Measurements from ENCODE around the gene GIMAP5. TPM values are rescaled to one million over a fixed set of nuclear protein-coding genes. Genes with fewer than 3 reads are reported as not detected.
"Not testable (repeated sequence)": the region's sequence is repeated elsewhere in the genome, so short reads cannot be mapped to it uniquely, and the experiment has no call there.

Gene GIMAP5
- total RNA-seq, 2 experiments from 2014 or later, result 45.9 to 48.3 TPM

DNA sequence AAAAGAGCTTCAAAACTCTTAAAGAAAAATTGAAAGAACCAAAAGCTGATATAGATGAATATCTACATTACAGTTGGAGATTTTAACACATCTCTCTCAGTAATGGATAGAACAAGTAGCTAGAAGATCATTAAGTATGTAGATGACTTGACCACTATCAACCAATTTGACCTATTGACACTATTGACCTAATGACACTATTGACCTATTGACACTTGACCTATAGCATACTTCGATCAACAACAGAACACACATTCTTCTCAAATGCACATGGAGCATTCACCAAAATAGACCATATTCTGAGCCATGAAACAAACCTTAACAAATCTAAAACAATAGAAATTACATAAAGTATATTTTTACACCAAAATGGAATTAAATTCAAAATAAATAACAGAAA is 22.3 kb downstream of the GIMAP5 start:
- no peaks in the 10 kb centered on the region for H3K27me3 Mint-ChIP-seq
- intact Hi-C loops (cut with micrococcal nuclease), result loop anchor here (5.0 kb wide), 2 partner anchors 257 to 437 kb away; partner anchors contain the start of genes ACTR3C and LRRC61
- H3K27ac Mint-ChIP-seq, result no peak overlapping the region
- peaks cover 14% of the 10 kb centered on the region for H3K9me3 Mint-ChIP-seq
- CTCF ChIA-PET, result interaction anchor here (0.8 to 2.0 kb wide), 8 partner anchors 44 to 314 kb away, joined by 3 to 21 read pairs (median 4); partner anchors contain the start of genes GIMAP2 and GIMAP7
- H3K36me3 Mint-ChIP-seq, result peaks cover 6% of the 10 kb centered on the region
- no peak for DNase-seq
- POLR2A ChIA-PET, result no interaction called here
- H3K4me1 Mint-ChIP-seq (ENCODE audit: low read depth), result peaks cover 31% of the 10 kb centered on the region
- H3K4me3 Mint-ChIP-seq, result no peak overlapping the region

DNA sequence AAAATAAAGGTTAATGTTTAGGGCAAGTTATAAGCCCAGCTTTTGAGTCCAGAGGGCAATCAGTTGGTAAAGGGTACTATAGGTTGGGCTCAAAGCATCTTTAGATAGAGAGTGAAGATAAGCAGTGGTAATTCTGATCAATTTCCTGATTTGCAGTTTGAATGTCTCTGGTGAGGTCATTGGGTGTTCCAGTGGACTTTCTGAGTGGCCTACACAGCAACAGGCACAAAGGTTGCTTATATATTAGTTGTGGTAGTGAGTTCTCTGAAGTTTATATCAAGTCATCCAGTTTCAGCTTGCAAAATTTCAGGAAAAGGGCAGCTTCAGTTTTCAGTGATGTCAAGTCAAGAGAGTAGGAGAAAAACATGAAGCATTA is 29.1 kb downstream of the GIMAP5 start:
- CTCF ChIA-PET, result interaction anchor here (1.1 kb wide), 1 partner anchor 9 kb away, joined by 3 read pairs; no protein-coding TSS in a partner anchor
- DNase-seq, result no peak
- Mint-ChIP-seq H3K9me3 (peaks cover 8% of the 10 kb centered on the region), H3K27ac (no peak overlapping the region), H3K4me1 (ENCODE audit: low read depth) (no peaks in the 10 kb centered on the region), H3K36me3 (peaks cover 4% of the 10 kb centered on the region), H3K27me3 (no peaks in the 10 kb centered on the region), H3K4me3 (no peak overlapping the region)
- intact Hi-C loops (cut with micrococcal nuclease), result no loop called here
- POLR2A ChIA-PET, result no interaction called here

DNA sequence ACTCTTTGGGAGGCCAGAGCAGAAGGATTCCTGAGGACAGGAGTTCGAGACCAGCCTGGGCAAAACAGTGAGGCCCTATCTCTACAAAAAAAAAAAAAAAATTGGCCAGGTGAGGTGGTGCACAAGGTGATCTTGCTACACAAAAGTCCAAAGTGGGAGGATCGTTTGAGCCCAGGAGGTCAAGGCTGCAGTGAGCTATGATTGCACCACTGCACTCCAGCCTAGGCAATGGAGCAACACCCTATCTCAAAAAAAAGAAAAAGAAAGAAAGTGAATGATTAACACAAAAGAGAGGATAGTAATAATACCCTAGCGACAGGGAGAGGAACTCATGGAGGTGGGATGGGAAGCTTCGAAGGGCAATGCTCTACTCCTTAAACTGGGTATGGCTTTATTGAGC is 32.5 kb downstream of the GIMAP5 start:
- no peak overlapping the region for H3K27ac Mint-ChIP-seq
- no peak overlapping the region for H3K4me3 Mint-ChIP-seq
- CTCF ChIA-PET, result interaction anchor here (1.5 to 2.2 kb wide), 2 partner anchors 9 to 108 kb away, joined by 4 to 8 read pairs; no protein-coding TSS in a partner anchor
- POLR2A ChIA-PET, result no interaction called here
- no peaks in the 10 kb centered on the region for H3K27me3 Mint-ChIP-seq
- peaks cover 18% of the 10 kb centered on the region for H3K9me3 Mint-ChIP-seq
- peaks cover 1% of the 10 kb centered on the region for H3K36me3 Mint-ChIP-seq
- no peak for DNase-seq
- no peaks in the 10 kb centered on the region for H3K4me1 Mint-ChIP-seq (ENCODE audit: low read depth)
- intact Hi-C loops (cut with micrococcal nuclease), result loop anchor here (10.0 kb wide), 1 partner anchor 105 kb away; no protein-coding TSS in a partner anchor

DNA sequence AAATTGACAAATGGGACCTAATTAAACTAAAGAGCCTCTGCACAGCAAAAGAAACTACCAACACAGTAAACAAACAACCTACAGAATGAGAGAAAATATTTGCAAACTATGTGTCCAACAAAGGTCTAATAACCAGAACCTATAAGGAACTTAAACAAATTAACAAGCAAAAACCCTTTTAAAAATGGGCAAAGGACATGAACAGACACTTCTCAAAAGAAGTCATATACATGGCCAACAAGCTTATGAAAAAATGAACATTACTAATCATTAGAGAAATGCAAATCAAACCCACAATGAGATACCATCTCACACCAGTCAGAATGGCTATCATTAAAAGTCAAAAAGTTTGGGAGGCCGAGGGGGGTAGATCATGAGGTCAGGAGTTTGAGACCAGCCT is 36.9 kb downstream of the GIMAP5 start:
- POLR2A ChIA-PET, result interaction anchor here (1.1 kb wide), 1 partner anchor 180 kb away, joined by 3 read pairs; no protein-coding TSS in a partner anchor
- H3K27ac Mint-ChIP-seq; H3K36me3 Mint-ChIP-seq; CTCF ChIA-PET; H3K4me1 Mint-ChIP-seq (ENCODE audit: low read depth); H3K27me3 Mint-ChIP-seq; H3K4me3 Mint-ChIP-seq; DNase-seq: not testable (repeated sequence)
- H3K9me3 Mint-ChIP-seq, result peaks cover 18% of the 10 kb centered on the region
- intact Hi-C loops (cut with micrococcal nuclease), result loop anchor here (10.0 kb wide), 1 partner anchor 101 kb away; no protein-coding TSS in a partner anchor

DNA sequence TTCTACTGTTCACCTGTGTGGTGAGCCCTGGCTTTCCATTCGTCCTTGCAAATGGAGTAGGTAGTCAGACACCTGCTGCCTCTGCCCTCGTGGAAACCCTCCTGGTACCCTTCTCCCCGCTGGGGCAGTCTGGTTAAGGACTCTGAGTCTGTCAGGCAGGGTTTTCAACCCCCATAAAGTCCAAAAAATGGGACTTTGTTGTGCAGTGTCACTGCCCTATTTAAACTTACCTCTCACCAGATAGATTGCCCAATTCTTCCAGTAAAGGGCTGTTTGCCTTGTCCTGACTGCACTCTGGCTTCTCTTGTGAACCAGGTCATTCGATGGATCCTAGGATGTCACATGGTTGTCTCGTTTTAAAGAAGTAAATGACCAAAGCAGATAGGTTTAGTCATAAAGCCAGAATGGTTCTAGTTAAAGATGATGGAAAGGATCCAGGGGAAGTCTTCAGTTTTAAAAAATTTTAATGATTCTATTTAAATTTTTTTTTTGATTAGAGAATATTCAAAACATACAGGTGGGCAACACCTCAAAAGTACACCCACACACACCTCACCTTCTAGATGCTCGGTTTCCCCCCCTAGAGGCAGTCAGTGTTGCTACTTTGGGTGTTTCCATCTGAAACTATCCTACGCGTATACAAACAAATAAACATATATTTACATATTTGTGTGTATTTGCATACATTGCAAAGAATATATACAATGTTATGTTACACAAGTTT is 41.0 kb downstream of the GIMAP5 start:
- intact Hi-C loops (cut with micrococcal nuclease), result loop anchor here (1.0 to 10.0 kb wide), 2 partner anchors 97 to 210 kb away; no protein-coding TSS in a partner anchor
- Mint-ChIP-seq H3K4me1 (ENCODE audit: low read depth) (peaks cover 4% of the 10 kb centered on the region), H3K36me3 (peaks cover 1% of the 10 kb centered on the region), H3K9me3 (peaks cover 10% of the 10 kb centered on the region), H3K4me3 (no peak overlapping the region), H3K27me3 (peaks cover 1% of the 10 kb centered on the region), H3K27ac (no peak overlapping the region)
- CTCF ChIA-PET, result interaction anchor here (0.6 to 1.9 kb wide), 27 partner anchors 8 to 412 kb away, joined by 3 to 18 read pairs (median 3); partner anchors contain the start of genes ABCB8 and TMEM176A
- POLR2A ChIA-PET, result no interaction called here
- DNase-seq, result no peak

DNA sequence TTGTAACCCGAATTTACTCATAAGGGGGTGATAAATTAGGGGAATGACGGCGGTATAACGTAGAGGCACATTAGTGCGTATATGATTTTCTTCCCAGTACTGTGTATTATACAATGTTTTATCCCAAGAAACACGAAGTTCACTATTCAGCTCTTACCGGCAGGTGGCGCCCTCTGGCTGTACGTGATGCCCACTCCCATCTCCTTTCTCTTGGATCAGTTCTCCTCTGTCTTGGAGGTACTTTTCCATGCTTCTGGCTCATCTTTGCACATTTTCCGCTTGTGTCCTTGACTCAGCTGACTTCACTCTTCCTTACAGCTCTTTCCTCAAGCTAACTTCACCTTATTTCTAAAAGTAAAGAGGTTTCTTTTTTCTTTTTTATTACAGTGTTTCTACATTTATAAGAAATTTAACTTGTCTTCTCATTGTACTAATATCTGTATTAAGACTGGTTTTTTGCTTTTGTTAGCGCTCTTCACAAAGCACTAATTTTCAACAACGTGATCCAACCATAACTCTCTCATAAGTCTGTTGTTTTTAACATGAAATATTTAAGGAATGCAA is 41.6 kb downstream of the GIMAP5 start:
- intact Hi-C loops (cut with micrococcal nuclease), result loop anchor here (1.0 to 10.0 kb wide), 2 partner anchors 96 to 209 kb away; no protein-coding TSS in a partner anchor
- ChIA-PET POLR2A (no interaction called here), CTCF (interaction anchor here (0.6 to 1.9 kb wide), 27 partner anchors 9 to 413 kb away, joined by 3 to 18 read pairs (median 3); partner anchors contain the start of genes ABCB8 and TMEM176A)
- DNase-seq, result peak; percentile 81
- peaks cover 1% of the 10 kb centered on the region for H3K36me3 Mint-ChIP-seq
- H3K27ac Mint-ChIP-seq, result no peak overlapping the region
- peaks cover 4% of the 10 kb centered on the region for H3K4me1 Mint-ChIP-seq (ENCODE audit: low read depth)
- H3K4me3 Mint-ChIP-seq, result no peak overlapping the region
- H3K9me3 Mint-ChIP-seq, result peaks cover 5% of the 10 kb centered on the region
- H3K27me3 Mint-ChIP-seq, result peaks cover 1% of the 10 kb centered on the region

DNA sequence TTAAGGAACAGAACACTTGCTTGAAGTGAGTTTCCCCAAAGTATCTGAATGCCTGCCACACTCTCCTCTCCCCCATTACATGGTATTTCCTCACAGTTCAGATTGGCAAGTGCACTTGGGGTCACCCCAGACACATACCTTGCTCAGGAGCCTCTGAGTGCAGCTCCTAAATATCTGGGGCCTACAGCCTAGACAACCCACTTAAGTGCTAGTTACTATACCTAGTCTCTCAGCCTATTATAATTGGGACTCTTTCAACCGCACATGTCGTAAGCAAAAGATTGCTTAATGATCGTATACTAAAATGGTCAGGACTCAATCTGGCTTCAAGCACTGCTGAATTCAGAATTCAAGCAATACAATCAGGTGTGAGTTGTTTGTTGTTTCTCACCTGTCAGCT is 43.1 kb downstream of the GIMAP5 start:
- no peak overlapping the region for H3K4me3 Mint-ChIP-seq
- no peak for DNase-seq
- no peaks in the 10 kb centered on the region for H3K9me3 Mint-ChIP-seq
- CTCF ChIA-PET, result interaction anchor here (0.7 to 2.0 kb wide), 5 partner anchors 62 to 238 kb away, joined by 3 to 8 read pairs (median 4); no protein-coding TSS in a partner anchor
- H3K36me3 Mint-ChIP-seq, result no peaks in the 10 kb centered on the region
- intact Hi-C loops (cut with micrococcal nuclease), result no loop called here
- POLR2A ChIA-PET, result no interaction called here
- peaks cover 4% of the 10 kb centered on the region for H3K4me1 Mint-ChIP-seq (ENCODE audit: low read depth)
- peaks cover 3% of the 10 kb centered on the region for H3K27me3 Mint-ChIP-seq
- no peak overlapping the region for H3K27ac Mint-ChIP-seq

DNA sequence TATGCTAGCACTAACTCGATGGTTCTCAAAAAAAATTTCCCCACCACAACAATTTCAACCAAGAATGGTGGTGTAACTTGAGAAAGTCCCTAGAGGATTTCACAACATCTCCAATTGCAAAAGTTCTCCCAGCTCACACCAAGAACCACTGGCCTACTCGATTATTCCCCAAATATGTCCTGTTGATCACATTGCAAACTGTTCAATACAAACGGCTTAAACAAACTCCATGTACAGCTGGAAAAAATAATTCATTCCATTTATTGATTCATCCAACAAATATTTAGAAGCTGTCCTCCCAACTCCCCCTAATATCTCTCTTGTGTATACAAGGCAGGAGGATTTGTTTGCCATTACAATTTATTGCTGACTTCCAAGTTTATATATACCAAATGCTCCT is 43.9 kb downstream of the GIMAP5 start:
- CTCF ChIA-PET, result interaction anchor here (0.7 to 2.0 kb wide), 4 partner anchors 96 to 237 kb away, joined by 3 to 8 read pairs (median 4); no protein-coding TSS in a partner anchor
- no peak for DNase-seq
- no peaks in the 10 kb centered on the region for H3K36me3 Mint-ChIP-seq
- no peak overlapping the region for H3K4me3 Mint-ChIP-seq
- POLR2A ChIA-PET, result no interaction called here
- peaks cover 9% of the 10 kb centered on the region for H3K4me1 Mint-ChIP-seq (ENCODE audit: low read depth)
- H3K9me3 Mint-ChIP-seq, result no peaks in the 10 kb centered on the region
- H3K27ac Mint-ChIP-seq, result no peak overlapping the region
- intact Hi-C loops (cut with micrococcal nuclease), result no loop called here
- peaks cover 3% of the 10 kb centered on the region for H3K27me3 Mint-ChIP-seq

DNA sequence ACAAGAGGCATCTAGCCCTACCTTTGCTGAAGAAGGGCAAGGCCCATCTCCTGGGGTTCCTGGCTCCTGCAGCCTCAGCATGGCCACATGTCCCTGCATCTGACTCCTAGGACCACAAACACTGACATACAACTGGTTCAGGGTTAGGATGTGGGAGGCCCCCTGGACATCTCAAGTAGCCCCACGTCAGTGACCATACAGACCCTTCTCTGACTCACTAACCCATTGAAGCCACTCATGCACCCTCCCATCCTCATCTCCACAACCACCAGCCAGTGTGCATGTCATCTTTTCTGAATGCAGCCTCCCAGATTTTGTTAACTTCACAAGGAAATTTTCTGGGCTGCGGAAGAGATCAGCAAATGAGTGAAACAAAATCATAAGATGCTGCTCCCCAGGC is 44.7 kb downstream of the GIMAP5 start:
- Mint-ChIP-seq H3K4me3 (no peak overlapping the region), H3K4me1 (ENCODE audit: low read depth) (peaks cover 11% of the 10 kb centered on the region), H3K9me3 (no peaks in the 10 kb centered on the region), H3K27ac (no peak overlapping the region), H3K27me3 (peaks cover 3% of the 10 kb centered on the region), H3K36me3 (no peaks in the 10 kb centered on the region)
- CTCF ChIA-PET, result interaction anchor here (2.0 kb wide), 1 partner anchor 116 kb away, joined by 6 read pairs; no protein-coding TSS in a partner anchor
- POLR2A ChIA-PET, result no interaction called here
- DNase-seq, result no peak
- intact Hi-C loops (cut with micrococcal nuclease), result no loop called here

DNA sequence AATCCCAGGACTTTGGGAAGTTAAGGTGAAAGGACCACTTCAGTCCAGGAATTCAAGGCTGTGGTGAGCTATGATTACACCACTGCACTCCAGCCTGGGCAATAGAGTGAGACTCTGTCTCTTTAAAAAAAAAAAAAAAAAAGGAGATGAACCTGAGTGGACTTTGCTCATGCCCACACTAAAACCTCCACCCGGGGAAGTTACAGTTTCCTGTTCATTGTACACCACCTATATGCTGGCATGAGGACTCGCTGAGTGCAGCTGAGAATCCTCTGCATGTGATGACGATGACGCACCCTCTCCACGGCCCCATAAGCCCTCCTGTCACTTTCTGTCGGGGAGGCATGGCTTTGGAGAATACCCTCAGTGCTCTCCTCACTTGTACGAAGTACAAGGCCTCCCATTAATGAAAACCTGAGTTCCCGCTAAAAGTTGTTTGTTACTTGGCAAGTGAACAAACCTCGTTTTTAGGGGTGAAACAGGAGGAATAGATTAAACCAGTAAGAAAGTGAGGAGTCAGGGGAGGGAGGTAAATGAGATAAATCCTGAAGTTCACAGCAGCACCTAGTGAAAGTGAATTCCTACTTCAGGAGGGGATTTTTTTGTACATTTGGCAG is 47.0 kb downstream of the GIMAP5 start:
- DNase-seq, result no peak
- ChIA-PET CTCF (no interaction called here), POLR2A (interaction anchor here (0.6 kb wide), 1 partner anchor 701 kb away, joined by 3 read pairs; no protein-coding TSS in a partner anchor)
- H3K4me1 Mint-ChIP-seq (ENCODE audit: low read depth), result peaks cover 7% of the 10 kb centered on the region
- no peak overlapping the region for H3K27ac Mint-ChIP-seq
- H3K9me3 Mint-ChIP-seq, result no peaks in the 10 kb centered on the region
- no peak overlapping the region for H3K4me3 Mint-ChIP-seq
- intact Hi-C loops (cut with micrococcal nuclease), result no loop called here
- peaks cover 3% of the 10 kb centered on the region for H3K27me3 Mint-ChIP-seq
- H3K36me3 Mint-ChIP-seq, result no peaks in the 10 kb centered on the region

DNA sequence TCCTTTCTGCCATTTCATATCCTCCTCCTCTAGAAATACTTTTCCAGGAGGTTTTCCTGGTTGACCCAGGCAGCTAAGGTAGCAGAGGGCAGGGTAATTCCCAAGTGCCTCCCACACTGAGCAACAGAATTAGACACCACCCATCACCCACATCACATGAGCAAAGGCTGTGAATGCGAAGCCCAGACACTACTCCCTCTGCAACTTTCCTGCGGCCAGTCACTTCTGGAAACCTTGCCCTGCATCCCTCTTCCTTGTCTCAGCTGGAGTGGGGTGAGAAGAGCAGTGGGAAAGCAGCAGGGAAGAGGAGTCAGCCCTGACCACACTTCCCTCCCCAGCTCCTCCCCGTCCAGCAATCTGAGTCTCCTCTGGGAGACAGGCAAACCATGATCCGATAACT is 47.7 kb downstream of the GIMAP5 start:
- intact Hi-C loops (cut with micrococcal nuclease), result no loop called here
- no peak for DNase-seq
- Mint-ChIP-seq H3K4me1 (ENCODE audit: low read depth) (peaks cover 7% of the 10 kb centered on the region), H3K4me3 (no peak overlapping the region), H3K27me3 (peaks cover 3% of the 10 kb centered on the region), H3K9me3 (no peaks in the 10 kb centered on the region), H3K27ac (no peak overlapping the region), H3K36me3 (no peaks in the 10 kb centered on the region)
- CTCF ChIA-PET, result no interaction called here
- POLR2A ChIA-PET, result no interaction called here

All from activated CD4-positive, alpha-beta memory T cell treated with anti-CD3 and anti-CD28 coated beads for 36 hours (primary cell).